SKM-1 (cell line): ENCODE results near the gene MLLT10.

Experiments
- DNase-seq: peaks from one replicate; lab custom pipeline; 2025; ENCODE audit not compliant: unreplicated experiment; lab: John Stamatoyannopoulos, UW

The MLLT10 gene

GRCh38 chr10:21516242-21517131 lies 17.5 kb upstream of the MLLT10 start:
- DNase-seq: no peak

DNA sequence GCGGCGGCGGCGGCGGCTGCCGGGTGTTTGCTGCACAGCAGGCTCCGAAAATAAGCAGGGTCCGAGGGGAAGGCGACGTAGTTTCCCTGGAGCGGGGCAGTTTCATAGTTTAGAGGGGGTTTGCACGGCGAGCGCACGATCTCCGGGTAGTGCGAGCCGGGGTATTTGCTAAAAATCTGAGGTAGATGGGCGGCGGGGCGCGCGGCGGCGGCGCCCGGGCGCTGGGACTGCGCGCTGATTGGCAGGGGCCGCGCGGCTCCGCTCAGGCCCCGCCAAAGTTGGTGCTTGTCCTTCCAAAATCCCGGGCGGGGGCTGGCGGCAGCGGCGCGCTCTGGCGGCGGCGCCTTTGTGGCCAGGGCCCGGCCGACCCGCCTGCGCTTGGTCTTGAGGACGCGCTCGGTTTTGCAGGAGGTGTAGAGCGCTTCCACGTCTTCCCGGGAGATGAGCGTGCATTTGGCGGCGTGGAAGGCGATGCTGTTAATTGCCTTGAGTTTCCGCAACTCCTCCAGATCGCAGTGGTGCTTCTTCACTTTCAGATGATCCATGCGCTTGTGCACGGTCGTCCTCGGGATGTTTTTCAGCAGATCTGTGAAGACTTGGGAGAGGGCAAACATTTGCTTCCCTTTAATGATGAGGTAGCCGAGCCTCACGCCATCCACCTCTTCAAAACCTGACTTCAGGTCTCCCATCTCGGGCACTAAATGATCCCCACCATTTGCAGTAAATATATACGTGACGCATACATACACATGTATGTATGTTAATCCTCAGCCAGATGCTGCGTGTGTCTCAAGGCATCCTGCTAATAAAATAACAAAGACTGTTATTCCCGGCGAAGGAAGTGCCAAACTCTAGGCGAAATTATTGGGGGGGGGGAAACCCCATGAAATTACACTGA lies 16.6 kb upstream of the MLLT10 start:
- no peak for DNase-seq

- no peak for DNase-seq
Observed at GRCh38 chr10:21518149-21518640, 15.8 kb upstream of the MLLT10 start.

DNA sequence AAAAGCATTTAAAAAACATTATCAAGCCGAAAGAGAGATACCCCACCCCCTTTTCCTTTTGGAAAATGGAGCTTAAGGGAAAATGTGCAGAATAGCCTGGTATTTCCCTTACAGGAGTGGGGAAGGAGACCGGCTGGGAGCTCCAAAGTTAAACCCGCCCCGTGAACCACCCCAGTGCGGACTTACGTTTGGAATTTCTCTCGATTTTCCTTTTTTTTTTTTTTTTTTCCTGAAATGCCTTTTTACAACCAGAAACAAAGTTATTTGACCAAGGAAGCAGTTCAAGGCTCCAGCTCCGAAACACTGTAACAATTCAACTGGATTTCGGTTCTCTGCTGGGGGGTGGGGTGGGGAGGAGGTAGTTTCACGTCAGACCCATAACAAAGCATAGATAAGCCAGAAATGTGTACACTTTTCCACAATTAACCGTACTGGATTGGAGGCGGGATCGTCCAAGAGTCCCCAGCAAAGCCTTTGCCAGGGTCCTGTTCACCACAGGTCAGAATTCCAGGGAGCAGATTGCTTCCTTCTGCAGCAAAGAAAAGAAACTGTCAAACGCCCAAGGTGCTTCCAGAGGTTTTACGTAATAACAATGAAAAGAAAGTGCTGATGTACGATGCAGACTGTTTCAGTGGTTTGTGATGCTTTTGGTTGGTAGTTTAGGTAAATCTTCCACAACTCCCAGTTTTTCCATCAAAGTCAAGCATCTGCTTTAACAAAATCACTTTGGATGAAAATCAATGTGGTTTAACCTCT lies 15.2 kb upstream of the MLLT10 start:
- DNase-seq: no peak

DNA sequence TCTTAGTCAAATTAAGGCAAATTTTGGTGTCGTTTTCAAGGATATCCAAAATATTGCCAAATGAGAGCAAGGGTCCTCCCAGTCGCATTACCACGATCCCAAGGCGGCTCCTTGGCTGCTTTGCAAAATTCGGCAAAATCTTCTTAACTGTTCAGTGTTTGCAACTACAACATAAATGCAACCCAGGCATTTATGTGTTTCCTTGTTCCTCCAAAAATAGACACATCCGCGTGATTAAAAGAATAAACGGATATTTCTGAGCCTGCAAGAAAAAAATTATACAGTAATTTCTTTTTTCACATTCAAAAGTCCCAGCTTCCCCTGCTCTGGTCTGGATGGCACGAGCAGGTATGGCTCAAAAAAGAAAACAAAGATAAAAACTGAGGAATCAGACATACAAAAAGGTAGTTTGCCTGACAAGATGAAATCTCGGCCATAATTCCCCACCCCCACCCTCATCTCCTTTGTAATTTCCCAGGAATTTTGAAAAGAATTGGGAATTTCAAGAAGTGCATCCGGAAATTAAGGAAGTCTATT lies 14.6 kb upstream of the MLLT10 start:
- no peak for DNase-seq

DNA sequence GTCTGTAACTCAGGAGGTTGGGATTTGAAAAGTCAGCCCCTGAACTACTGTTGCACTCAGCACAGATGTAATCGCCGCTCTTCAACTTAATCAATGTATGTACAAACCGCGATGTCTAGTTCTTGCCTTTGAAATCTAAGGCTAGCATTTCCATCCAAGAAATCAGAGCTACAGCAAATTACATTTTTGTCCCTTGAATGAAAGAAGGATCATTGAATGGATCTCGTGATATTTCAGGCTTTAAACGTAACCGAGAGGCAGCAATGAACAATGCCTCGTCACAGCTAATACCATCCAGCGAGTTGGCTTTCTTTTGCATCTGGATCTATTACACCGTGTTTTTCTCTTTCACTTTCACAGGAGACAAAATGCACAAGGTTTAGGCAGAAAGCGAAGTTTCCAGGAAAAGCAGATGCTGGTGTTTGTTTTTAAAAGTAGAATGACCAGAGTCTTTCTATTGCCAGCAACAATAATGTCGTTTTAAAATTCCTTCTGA lies 14.0 kb upstream of the MLLT10 start:
- no peak for DNase-seq

GRCh38 chr10:21520509-21520908 lies 13.5 kb upstream of the MLLT10 start:
- no peak for DNase-seq

- no peak for DNase-seq
Observed at GRCh38 chr10:21520949-21521348, 13.1 kb upstream of the MLLT10 start.

DNA sequence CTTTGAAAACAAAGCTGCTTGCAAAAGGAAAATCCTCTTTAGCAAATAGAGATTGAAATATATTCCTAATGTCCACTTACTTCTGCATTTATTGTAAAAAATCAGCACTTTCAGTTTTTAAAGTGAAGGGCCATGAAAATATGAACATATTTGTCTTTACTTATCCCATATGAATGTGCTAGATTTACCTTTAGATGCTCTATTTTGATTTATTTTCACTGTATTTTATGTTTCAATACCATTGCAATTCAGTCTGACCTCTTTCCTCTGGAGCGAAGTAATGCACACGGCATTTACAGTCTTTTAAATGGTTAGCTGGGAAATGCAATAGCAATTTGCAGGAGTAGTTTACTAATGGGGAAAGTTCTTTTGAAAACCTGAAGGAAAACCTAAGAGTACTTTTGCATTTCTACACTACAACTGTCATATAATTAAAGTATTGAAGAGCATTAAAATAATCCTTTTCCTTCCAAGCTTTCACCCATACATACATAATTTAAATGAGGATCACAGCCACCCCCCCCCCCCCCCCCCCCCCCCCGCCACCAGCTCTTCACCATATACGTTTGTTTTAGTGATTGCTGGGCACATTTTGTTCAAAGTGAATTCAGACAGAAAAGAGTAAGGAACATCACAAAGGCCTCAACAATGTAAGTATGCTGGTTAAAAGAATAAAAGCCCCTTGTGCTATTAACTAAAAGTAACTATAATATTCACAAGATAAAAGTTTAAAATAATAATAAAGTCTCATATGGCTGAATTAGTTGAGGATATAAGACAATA lies 12.1 kb upstream of the MLLT10 start:
- DNase-seq: no peak

GRCh38 chr10:21522631-21523406 lies 11.2 kb upstream of the MLLT10 start:
- no peak for DNase-seq

DNA sequence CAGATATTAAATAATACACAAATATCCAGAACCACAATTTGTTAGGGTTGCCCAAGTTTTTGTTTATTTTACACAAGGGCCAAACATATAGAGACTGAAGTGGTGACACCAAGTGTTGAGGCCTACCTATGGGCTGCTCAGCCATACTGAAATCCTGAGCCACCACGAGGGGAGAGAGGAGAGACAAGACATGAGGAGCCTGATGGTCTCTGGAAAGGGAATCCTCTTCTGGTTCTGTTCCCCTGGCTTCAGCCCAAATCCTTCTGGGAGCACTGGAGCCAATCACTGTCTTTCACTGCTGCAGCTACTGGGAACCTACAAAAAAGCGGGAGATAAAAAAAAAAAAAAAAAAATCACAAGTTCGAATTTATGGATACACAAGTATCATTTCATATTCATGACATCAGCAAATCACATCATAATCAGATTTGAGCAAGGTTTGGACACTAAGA lies 10.4 kb upstream of the MLLT10 start:
- DNase-seq: no peak

GRCh38 chr10:21524131-21524525 lies 9.9 kb upstream of the MLLT10 start:
- DNase-seq: no peak

DNA sequence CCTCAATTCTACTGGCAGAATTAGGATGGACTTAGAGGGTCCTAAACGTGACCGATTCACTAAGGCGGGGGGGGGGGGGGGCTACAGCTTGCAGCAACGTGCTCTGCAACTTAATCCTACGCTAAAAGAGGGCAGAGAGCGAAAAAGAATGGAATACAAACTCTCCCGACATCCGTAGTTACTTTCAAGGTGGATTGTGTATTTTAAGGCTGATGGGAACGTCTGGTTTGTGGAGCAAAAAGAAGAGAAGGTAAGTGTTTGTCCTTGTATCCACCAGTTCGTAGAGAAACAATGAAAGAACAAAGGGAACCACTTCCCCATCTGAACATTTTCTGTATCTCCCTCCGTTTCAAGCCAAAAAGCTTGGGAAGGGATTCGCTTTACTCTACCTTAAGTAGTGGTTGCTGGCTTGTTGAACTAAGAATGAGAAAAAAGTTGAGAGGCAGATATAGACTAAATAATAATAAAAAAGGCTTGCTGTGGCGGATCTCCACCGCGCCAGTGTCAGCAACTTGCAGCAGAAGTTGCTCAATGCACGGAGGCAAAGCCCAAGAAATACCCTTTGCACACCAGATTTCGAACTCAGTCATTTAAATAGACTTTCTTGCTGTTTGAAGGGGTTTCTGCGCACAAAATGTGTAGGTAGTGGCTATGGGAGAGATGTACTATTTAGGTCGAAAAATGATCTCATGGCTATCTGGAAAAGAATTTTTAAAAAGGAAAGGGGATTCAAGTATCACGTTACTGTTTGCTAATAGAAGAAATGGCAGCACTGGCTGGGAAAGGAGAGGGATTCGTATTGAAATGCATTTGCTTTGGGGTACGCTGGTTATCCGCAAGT lies 9.3 kb upstream of the MLLT10 start:
- DNase-seq: no peak

DNA sequence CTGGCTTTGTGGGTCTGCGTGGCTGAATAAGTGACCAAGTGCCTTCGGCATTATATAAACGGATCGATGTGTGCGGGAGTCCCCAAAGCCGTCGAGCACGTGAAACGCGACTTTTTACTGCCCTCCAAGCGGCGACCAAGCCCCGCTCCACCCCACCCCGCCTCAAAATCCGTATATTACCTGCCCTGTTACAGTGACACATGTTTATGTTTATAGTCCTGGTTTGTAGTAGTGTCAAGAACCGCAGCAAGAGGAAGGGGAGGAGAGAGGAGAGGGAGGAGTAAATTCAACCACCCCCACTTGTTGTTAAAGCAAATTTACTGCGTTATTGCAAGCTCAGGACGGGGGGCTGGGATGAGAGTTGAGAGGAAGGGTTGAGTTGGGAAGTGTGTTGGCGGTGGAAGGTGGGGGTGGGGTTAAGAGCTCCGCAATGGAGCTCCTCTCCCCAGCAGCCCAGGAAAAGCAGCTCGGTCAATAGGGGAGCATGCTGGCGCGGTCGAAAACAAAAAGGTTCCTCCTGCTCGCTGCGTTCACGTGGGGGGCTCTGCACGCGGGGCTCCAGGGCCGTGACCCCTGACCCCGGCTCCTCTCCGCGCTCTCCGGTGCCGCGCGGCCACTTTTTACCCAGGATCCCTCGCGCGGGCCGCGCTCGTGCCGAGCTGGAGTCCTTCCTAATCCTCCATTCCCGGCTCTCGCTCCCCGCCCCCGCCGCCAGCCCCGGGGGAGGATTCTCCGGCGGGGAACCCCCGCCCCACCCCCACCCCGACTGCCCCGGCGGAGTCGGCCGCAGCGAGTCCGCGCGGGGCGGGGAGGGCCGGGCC lies 8.5 kb upstream of the MLLT10 start, which contains the start of gene SKIDA1:
Gene SKIDA1 (minus strand): TSS at position 316 of the 821 bp plus-strand sequence. CDS start 7,860 bp downstream, outside the sequence.
- DNase-seq: no peak

- no peak for DNase-seq
Observed at GRCh38 chr10:21526188-21526859, 7.7 kb upstream of the MLLT10 start.

DNA sequence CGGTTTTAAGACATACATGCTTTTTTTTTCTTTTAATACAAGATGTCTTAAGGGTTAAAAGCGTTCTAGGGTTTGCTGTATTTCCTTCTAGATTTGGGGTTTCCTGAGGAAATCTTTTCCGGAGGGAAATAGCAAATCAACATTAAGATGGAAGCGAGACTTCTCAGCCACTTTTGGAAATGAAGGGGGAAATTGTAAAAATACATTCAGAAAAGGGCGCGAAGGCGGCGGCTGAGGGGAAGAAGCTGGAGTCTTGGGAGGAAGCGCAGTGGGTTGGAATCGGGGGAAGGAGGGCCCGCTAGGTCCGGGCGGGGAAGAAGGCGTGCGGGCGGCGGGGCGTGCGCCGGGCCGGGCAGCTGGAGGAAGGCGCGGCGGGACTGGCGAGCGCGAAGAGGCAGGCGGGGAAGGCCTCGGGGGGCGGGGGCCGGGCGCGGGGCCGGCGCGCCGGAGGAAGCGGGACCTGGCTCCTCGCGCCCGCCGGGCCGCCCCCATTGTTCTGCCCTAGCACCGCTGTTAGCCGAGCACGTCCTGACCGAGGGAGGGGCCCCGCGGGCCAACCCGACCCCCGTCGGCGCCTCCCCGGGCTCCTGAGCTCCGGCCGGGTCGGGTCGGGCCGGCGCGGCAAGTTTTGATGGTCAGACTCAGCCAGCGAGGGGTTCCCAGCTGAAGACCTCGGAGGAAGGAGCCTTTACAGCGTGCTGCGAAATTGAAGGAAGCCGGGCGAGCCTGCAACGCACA lies 7.0 kb upstream of the MLLT10 start:
- no peak for DNase-seq
